ENCODE measurements around the gene HOXA11.

- TF ChIP-seq CTCF (IDR thresholded peaks at IDR 0.05) (no peak), POLR2A (IDR thresholded peaks at IDR 0.05) (no peak)
Observed at GRCh38 chr7:27139334-27140125, 45.5 kb downstream of the HOXA11 start.
